WTC11 (cell line): ENCODE measurements around the gene RBM26.

Source experiments
- CBFB ChIP-seq: sonication (generic); formaldehyde crosslinking; IDR thresholded peaks from 2 replicates; pipeline ENCODE4 v1.8.1; 2022; ENCODE audit warnings: mild to moderate bottlenecking, low read depth, missing genetic modification reagents
- FOXP4 ChIP-seq: sonication (generic); formaldehyde crosslinking; IDR thresholded peaks from 2 replicates; pipeline ENCODE4 v1.8.0; 2022; ENCODE audit warnings: mild to moderate bottlenecking, missing genetic modification reagents
- HMGXB4 ChIP-seq: sonication (generic); formaldehyde crosslinking; IDR thresholded peaks from 2 replicates; pipeline ENCODE4 v1.8.1; 2023; ENCODE audit warnings: mild to moderate bottlenecking, moderate library complexity, missing genetic modification reagents
- NFYB ChIP-seq: sonication (generic); formaldehyde crosslinking; conservative IDR thresholded peaks from 2 replicates; pipeline ENCODE4 v1.8.0; 2022; ENCODE audit warnings: low read depth, missing genetic modification reagents
- ZNF281 ChIP-seq: sonication (generic); formaldehyde crosslinking; IDR thresholded peaks from 2 replicates; pipeline ENCODE4 v1.8.0; 2023; ENCODE audit warnings: mild to moderate bottlenecking, missing genetic modification reagents
- TF ChIP-seq, protein P1 (sequence below): fragments of 200-600 bp; IDR thresholded peaks from 2 replicates; pipeline ENCODE4 v1.8.0; 2022; ENCODE audit warnings: antibody characterized with exemption

DNA sequence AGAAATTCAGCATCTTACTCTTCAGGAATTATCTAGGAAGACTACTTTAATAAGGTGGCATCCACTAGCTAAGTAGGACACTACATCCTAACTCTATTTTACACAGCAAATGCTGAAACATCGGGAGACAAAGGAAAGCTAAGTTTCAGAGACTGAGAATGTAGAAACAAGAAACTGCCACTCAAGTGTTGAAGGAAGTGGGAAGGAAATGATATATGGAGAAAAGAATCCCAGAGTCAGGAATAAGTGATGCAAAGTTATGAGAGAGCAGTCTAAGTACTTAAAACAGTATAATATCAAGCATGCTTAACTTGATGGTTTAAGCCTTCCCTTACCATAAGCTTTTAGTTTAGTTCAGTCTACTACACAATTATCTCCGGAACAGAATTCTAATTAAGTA lies 52.4 kb downstream of the RBM26 start:
- TF ChIP-seq HMGXB4 (CRISPR knock-in tag) (no peak), NFYB (no peak), ZNF281 (no peak), CBFB (CRISPR knock-in tag) (no peak), FOXP4 (CRISPR knock-in tag) (no peak)
- TF ChIP-seq, protein P1, sequence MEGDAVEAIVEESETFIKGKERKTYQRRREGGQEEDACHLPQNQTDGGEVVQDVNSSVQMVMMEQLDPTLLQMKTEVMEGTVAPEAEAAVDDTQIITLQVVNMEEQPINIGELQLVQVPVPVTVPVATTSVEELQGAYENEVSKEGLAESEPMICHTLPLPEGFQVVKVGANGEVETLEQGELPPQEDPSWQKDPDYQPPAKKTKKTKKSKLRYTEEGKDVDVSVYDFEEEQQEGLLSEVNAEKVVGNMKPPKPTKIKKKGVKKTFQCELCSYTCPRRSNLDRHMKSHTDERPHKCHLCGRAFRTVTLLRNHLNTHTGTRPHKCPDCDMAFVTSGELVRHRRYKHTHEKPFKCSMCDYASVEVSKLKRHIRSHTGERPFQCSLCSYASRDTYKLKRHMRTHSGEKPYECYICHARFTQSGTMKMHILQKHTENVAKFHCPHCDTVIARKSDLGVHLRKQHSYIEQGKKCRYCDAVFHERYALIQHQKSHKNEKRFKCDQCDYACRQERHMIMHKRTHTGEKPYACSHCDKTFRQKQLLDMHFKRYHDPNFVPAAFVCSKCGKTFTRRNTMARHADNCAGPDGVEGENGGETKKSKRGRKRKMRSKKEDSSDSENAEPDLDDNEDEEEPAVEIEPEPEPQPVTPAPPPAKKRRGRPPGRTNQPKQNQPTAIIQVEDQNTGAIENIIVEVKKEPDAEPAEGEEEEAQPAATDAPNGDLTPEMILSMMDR, result no peak
